Retinal pigment epithelial cell (primary cell): ENCODE results near the gene EIF4H.

Experiments used
- DNase-seq: peaks from one replicate; pipeline ENCODE4 v3.0.0-alpha.2; 2010; ENCODE audit warnings: low read depth
- H3K4me3 ChIP-seq: 2 replicates; pipeline ENCODE4 v1.5.1; 2011; ENCODE audit warnings: mild to moderate bottlenecking, low read length, control low read depth, moderate library complexity
- CTCF ChIP-seq: conservative IDR thresholded peaks from 2 replicates; pipeline ENCODE4 v1.5.1; 2011; ENCODE audit warnings: low read depth, low read length, control low read depth, inconsistent platforms

Gene EIF4H

DNA sequence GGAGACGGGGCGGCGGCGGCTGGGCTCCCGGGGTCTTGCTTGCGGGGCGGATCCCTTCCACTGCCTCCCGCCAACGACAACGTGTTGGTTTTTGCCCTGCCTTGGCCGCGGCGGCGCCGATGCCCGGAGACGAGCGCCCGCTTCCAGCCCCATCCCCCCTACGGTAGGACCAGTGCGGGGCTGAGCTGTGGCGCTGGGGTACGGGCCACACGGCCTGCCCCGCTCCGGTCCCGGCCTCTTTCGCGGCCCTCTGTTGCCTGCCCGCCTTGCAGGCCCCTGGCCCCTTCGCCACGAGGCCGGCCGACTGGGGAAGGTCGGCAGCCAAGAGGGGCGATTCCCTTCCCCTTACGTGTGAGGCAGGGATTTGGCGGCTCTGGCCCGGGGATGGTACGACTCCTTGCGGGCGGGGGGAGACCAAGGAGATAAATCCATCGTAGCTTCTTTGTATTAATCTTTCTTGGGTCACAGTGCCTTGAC, 488 bp downstream of the EIF4H start:
- peak; percentile 11 for TF ChIP-seq CTCF
- H3K4me3 ChIP-seq = peak overlapping the region; percentile 74
- DNase-seq = no peak

- no peak for DNase-seq
- TF ChIP-seq CTCF = no peak
- peak overlapping the region; percentile 74 for H3K4me3 ChIP-seq
These were observed 1.2 kb downstream of the EIF4H start for GRCh38 chr7:74175340-74175739.

DNA sequence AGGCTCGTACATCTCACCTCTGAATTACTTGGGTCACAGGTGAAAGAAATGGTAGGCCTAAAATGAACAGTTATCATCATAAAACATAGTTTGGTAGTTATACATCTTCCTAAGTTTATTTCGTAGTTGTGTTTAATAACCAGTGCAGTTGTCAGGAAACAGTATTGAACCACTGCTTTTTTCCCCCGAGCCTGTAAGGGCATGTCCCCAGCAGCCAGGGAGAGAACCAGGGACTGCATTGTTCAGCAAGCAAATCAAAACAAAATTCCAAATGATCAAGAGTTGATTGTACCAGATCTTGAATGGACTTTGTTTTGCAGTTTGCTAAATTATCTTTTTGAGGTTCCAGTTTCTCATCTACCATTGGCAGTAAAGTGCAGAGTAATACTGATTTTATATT, 2.4 kb downstream of the EIF4H start:
- peak overlapping the region; percentile 74 for H3K4me3 ChIP-seq
- no peak for TF ChIP-seq CTCF
- DNase-seq = no peak

DNA sequence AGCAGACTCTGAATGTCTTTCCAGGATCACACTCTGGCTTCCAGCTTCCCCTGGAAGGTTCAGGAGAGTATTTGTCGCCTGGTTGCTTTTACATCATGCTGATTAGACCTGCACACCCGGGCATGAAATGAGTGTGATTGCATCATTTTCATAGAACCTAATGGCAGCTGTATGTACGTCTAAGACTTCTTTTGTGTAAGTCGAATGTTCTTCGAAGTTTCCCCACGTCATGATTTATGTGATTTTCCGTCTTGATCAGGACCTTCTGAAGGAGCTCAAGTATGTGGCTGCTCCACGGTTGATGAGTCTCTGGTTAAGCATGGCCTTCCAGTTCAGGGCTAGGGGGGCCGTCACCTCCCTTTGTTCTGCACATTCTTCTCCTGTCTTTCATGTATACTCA, 4.5 kb downstream of the EIF4H start:
- H3K4me3 ChIP-seq = no peak overlapping the region
- TF ChIP-seq CTCF = no peak
- DNase-seq = no peak

- no peak overlapping the region for H3K4me3 ChIP-seq
- no peak for DNase-seq
These were observed 5.9 kb downstream of the EIF4H start for GRCh38 chr7:74179935-74180604.

DNA sequence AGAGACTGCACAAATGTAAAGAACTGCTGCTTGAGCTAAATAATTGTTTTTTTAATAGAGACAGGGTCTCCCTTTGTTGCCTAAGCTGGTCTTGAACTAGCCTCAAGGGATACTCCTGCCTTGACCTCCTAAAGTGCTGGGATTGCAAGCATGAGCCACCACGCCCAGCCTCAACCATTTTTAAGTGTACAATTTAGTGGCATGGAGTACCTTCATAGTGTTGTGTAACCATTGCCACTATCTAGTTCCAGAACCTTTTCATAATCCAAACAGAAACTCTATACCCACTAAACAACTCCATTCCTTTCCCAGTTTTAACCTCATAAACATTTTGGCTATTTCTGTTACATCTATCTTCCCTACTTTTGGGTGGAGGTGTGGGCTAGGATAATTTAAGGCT, 6.7 kb downstream of the EIF4H start:
- TF ChIP-seq CTCF = no peak
- DNase-seq = no peak
- H3K4me3 ChIP-seq = no peak overlapping the region

More at GRCh38 chr7:74179935-74180604, 5.9 kb downstream of the EIF4H start:
- TF ChIP-seq CTCF = no peak

GRCh38 chr7:74181821-74182220, 7.7 kb downstream of the EIF4H start:
- H3K4me3 ChIP-seq = no peak overlapping the region
- TF ChIP-seq CTCF = no peak
- no peak for DNase-seq
